BE2C (cell line): ENCODE measurements around the gene OR2C3. TPM values are rescaled to one million over a fixed set of nuclear protein-coding genes. Genes with fewer than 3 reads are reported as not detected.

Experiments
- DNase-seq: peaks from one replicate; pipeline ENCODE4 v3.0.0-alpha.2; 2020
- H3K27me3 ChIP-seq: fragments of 250-450 bp; sonication (Bioruptor Pico); 2 replicates; pipeline ENCODE4 v1.5.1; 2020; ENCODE audit warnings: mild to moderate bottlenecking
- H3K36me3 ChIP-seq: fragments of 250-450 bp; sonication (Bioruptor Pico); 2 replicates; pipeline ENCODE4 v1.5.1; 2020; ENCODE audit warnings: mild to moderate bottlenecking
- H3K4me1 ChIP-seq: fragments of 250-450 bp; sonication (Bioruptor Pico); 2 replicates; pipeline ENCODE4 v1.5.1; 2020
- H3K4me3 ChIP-seq: 2 replicates; pipeline ENCODE4 v1.5.1; 2011; ENCODE audit warnings: low read depth, low read length
- H3K9me3 ChIP-seq: fragments of 250-450 bp; sonication (Bioruptor Pico); 2 replicates; pipeline ENCODE4 v1.5.1; 2020
- polyA plus RNA-seq: library from polyadenylated mRNA; unstranded; fragments of >200 nt; gene quantifications from one replicate; pipeline ENCODE4 v1.2.1, GENCODE V29; 2012; ENCODE audit warnings: low read depth, missing spikeins; ENCODE audit not compliant: insufficient read length, insufficient read depth
- TF ChIP-seq, protein P1 (sequence below): IDR thresholded peaks from 2 replicates; pipeline ENCODE4 v1.5.1; 2012; ENCODE audit warnings: mild to moderate bottlenecking, low read depth, low read length

The OR2C3 gene
- not detected for polyA plus RNA-seq

- H3K36me3 ChIP-seq: no peaks in the 10 kb centered on the region
- TF ChIP-seq, protein P1, sequence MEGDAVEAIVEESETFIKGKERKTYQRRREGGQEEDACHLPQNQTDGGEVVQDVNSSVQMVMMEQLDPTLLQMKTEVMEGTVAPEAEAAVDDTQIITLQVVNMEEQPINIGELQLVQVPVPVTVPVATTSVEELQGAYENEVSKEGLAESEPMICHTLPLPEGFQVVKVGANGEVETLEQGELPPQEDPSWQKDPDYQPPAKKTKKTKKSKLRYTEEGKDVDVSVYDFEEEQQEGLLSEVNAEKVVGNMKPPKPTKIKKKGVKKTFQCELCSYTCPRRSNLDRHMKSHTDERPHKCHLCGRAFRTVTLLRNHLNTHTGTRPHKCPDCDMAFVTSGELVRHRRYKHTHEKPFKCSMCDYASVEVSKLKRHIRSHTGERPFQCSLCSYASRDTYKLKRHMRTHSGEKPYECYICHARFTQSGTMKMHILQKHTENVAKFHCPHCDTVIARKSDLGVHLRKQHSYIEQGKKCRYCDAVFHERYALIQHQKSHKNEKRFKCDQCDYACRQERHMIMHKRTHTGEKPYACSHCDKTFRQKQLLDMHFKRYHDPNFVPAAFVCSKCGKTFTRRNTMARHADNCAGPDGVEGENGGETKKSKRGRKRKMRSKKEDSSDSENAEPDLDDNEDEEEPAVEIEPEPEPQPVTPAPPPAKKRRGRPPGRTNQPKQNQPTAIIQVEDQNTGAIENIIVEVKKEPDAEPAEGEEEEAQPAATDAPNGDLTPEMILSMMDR: no peak
- no peak within 1 kb of the TSS for H3K4me3 ChIP-seq
- H3K27me3 ChIP-seq: no peaks in the 10 kb centered on the region
- H3K4me1 ChIP-seq: no peaks in the 10 kb centered on the region
- H3K9me3 ChIP-seq: no peaks in the 10 kb centered on the region; the same call in 1 of the 2 replicates
- no peak for DNase-seq
Measured at GRCh38 chr1:247536340-247536739, at the start of gene OR2C3. Gene OR2C3, minus strand, starts transcription at chr1:247536440. Its CDS starts 3,929 bp downstream, at chr1:247532511.

DNA sequence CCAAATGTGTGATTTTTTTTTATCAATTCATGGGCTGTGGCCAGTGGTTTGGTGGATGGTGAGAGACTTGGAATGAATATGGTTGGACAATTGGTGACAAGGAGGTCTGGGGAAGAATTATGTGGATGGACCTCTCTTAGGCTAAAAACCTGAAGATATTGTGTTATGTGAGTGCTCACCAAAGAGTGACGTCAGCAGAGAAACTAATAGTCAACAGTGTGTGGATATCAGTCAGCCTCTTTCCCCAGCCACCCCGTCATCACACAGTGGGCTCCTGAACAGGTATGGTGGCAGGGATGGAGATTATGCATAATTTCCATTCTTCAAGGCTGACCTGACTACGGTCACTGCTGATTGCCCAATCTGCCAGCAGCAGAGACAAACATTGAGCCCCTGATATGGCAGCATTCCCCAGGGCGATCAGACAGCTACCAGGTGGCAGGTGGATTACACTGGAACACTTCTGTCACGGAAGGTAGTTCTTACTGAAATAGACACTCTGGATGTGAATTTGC lies 42.8 kb upstream of the OR2C3 start:
- Histone ChIP-seq H3K9me3 (no peaks in the 10 kb centered on the region), H3K4me3 (no peak overlapping the region), H3K27me3 (no peaks in the 10 kb centered on the region), H3K36me3 (no peaks in the 10 kb centered on the region), H3K4me1 (no peaks in the 10 kb centered on the region)
- TF ChIP-seq, protein P1: no peak
- no peak for DNase-seq

- Histone ChIP-seq H3K4me3 (no peak overlapping the region), H3K9me3 (no peaks in the 10 kb centered on the region), H3K27me3 (no peaks in the 10 kb centered on the region), H3K36me3 (no peaks in the 10 kb centered on the region), H3K4me1 (no peaks in the 10 kb centered on the region)
- TF ChIP-seq, protein P1: peak; percentile 37; the same call in 1 of the 2 replicates
- DNase-seq: no peak
Measured at GRCh38 chr1:247576514-247576913, 40.3 kb upstream of the OR2C3 start.

- no peak for DNase-seq
- H3K4me3 ChIP-seq: no peak overlapping the region
- H3K27me3 ChIP-seq: no peaks in the 10 kb centered on the region
- TF ChIP-seq, protein P1: no peak
- H3K36me3 ChIP-seq: no peaks in the 10 kb centered on the region
- no peaks in the 10 kb centered on the region for H3K9me3 ChIP-seq
- H3K4me1 ChIP-seq: no peaks in the 10 kb centered on the region
Measured at GRCh38 chr1:247574664-247575063, 38.4 kb upstream of the OR2C3 start.

GRCh38 chr1:247574236-247574635 lies 38.0 kb upstream of the OR2C3 start:
- TF ChIP-seq, protein P1: no peak

GRCh38 chr1:247562198-247562597 lies 26.0 kb upstream of the OR2C3 start:
- TF ChIP-seq, protein P1: no peak
- Histone ChIP-seq H3K36me3 (no peaks in the 10 kb centered on the region), H3K4me1 (no peaks in the 10 kb centered on the region), H3K27me3 (no peaks in the 10 kb centered on the region), H3K9me3 (no peaks in the 10 kb centered on the region), H3K4me3 (no peak overlapping the region)
- DNase-seq: no peak

More at GRCh38 chr1:247574236-247574635, 38.0 kb upstream of the OR2C3 start:
- Histone ChIP-seq H3K4me1 (no peaks in the 10 kb centered on the region), H3K36me3 (no peaks in the 10 kb centered on the region), H3K27me3 (no peaks in the 10 kb centered on the region), H3K4me3 (no peak overlapping the region), H3K9me3 (no peaks in the 10 kb centered on the region)
- DNase-seq: no peak
